SK-N-MC (cell line): Measurements from ENCODE around the gene CHN2.
A peak's percentile ranks its signal among the peaks of the same experiment; 100 is the strongest.

Experiments
- DNase-seq: peaks from one replicate; pipeline ENCODE4 v3.0.0-alpha.2; 2011; ENCODE audit warnings: low read depth, low spot score
- H3K27ac ChIP-seq: fragments of 200-600 bp; sonication (generic); 2 replicates; pipeline ENCODE4 v1.5.1; 2016; ENCODE audit warnings: mixed run types
- H3K36me3 ChIP-seq: fragments of 200-600 bp; sonication (generic); 2 replicates; pipeline ENCODE4 v1.6.1; 2017; ENCODE audit warnings: antibody characterized with exemption, low read length, mixed read lengths; ENCODE audit not compliant: insufficient read depth
- H3K4me3 ChIP-seq: fragments of 200-600 bp; sonication (generic); 2 replicates; pipeline ENCODE4 v1.5.1; 2016
- H3K9ac ChIP-seq: fragments of 200-600 bp; sonication (generic); 2 replicates; pipeline ENCODE4 v1.8.0; 2017; ENCODE audit warnings: mixed run types, mixed read lengths; ENCODE audit not compliant: insufficient read length
- H3K9me3 ChIP-seq: fragments of 200-600 bp; sonication (generic); 2 replicates; pipeline ENCODE4 v1.6.1; 2017; ENCODE audit warnings: low read depth, mild to moderate bottlenecking, antibody characterized with exemption, low read length, moderate library complexity, mixed read lengths
- EZH2 ChIP-seq: fragments of 200-600 bp; sonication (generic); IDR thresholded peaks from one replicate; pipeline ENCODE4 v1.6.1; 2017; ENCODE audit warnings: antibody characterized with exemption
- FOXP2 ChIP-seq: optimal IDR thresholded peaks from 2 replicates; pipeline ENCODE3; 2011; ENCODE audit warnings: mild to moderate bottlenecking, moderate library complexity; ENCODE audit not compliant: insufficient read depth; ENCODE audit errors: extremely low read length, control extremely low read depth
- POLR2AphosphoS5 ChIP-seq: IDR thresholded peaks from 2 replicates; pipeline ENCODE4 v1.6.1; 2012; ENCODE audit warnings: mild to moderate bottlenecking, low read depth, low read length, borderline replicate concordance

Gene CHN2

GRCh38 chr7:29194594-29195427 lies at the start of gene CHN2:
TSS of gene CHN2 (plus strand) at chr7:29194775.
- Histone ChIP-seq H3K9ac (peak within 1 kb of the TSS; percentile 72), H3K36me3 (no peaks in the 10 kb centered on the region), H3K9me3 (no peaks in the 10 kb centered on the region), H3K4me3 (peak within 1 kb of the TSS; percentile 89), H3K27ac (no peak within 1 kb of the TSS)
- TF ChIP-seq FOXP2 (no peak), POLR2AphosphoS5 (no peak; the same call in 1 of the 2 replicates), EZH2 (no peak)
- no peak for DNase-seq

- no peaks in the 10 kb centered on the region for H3K9me3 ChIP-seq
- DNase-seq: no peak
- peak overlapping the region; percentile 92 for H3K4me3 ChIP-seq
- no peak for TF ChIP-seq FOXP2
- no peak for TF ChIP-seq EZH2
- TF ChIP-seq POLR2AphosphoS5: no peak
- peaks cover 20% of the 10 kb centered on the region for H3K36me3 ChIP-seq
- peak overlapping the region; percentile 86 for H3K9ac ChIP-seq
- H3K27ac ChIP-seq: peak overlapping the region; percentile 44; the same call in 1 of the 2 replicates
Observed at GRCh38 chr7:29145553-29146056, 49.0 kb upstream of the CHN2 start.

DNA sequence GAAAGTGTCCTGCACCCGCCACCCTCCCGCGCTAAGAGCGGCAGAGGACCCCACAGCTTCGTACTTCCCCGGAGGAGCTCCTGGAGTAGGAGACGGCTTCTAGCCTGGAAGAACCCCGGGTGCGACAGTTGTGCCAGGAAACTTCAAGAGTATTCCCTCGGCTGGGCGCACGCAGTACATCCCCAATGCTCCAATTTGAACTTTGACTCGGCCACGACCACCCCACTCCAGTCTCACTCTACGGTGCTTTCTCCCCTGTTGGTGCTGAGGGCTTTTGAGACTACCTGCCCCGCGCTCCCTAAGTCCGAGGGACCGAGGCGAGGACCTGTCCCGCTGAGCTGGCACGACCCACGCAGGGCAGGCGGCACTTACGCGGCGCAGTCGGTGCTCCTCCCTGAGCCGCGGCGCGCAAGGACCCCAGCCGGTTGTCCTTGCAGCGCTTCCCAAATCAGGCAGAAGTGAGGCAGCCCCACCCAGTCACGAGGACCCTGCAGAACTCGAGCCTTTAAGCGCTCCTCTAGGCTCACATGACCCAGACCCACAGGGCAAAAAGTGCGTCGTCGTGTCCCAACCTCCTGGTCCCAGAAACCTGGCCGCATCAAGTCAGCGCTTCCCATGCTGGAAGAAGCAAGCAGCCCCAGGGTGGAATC lies 48.4 kb upstream of the CHN2 start, which contains the start of gene CPVL:
TSS of gene CPVL (minus strand) at position 481 of the 650 bp plus-strand sequence. CDS start 25,476 bp downstream, outside the sequence.
- Histone ChIP-seq H3K36me3 (peaks cover 24% of the 10 kb centered on the region), H3K4me3 (peak within 1 kb of the TSS; percentile 92), H3K9me3 (no peaks in the 10 kb centered on the region), H3K27ac (peak within 1 kb of the TSS; percentile 44), H3K9ac (peak within 1 kb of the TSS; percentile 86)
- no peak for DNase-seq
- TF ChIP-seq POLR2AphosphoS5 (peak; percentile 95), FOXP2 (no peak)

DNA sequence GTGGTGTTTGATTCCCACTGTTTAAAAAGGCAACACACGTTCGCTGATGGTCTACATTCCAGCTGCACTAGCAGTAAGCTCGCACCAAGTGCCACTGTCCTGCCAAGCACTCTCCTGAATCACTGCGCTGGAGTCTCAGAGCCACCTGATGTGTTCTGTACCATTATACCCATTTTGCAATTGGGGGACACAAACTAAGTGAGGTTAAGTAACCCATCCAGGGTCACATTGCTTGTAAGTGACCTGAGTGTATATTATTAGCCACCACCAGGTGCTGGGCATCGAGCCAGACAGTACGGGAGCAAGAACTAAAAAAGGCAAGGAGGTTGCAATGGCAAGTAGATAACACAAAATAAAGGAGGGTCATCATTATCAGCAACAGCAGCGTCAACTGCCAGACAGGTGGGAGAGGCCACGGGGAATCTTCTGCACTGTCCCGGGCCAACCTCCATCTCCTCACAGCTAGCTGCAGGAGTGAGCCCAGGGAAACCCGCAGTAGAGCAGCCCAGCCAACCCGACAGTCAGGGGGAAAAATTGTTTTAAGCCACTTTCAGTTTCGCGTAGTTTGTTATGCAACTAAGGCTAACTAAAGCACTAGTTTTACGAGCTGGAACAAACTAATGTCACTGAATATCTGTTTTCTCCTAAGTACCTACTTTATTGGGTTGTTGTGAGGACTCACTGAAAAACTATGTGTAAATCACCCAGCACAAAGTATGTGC lies 47.5 kb upstream of the CHN2 start:
- no peak for TF ChIP-seq POLR2AphosphoS5
- TF ChIP-seq FOXP2: no peak
- TF ChIP-seq EZH2: no peak
- no peaks in the 10 kb centered on the region for H3K9me3 ChIP-seq
- peaks cover 31% of the 10 kb centered on the region for H3K36me3 ChIP-seq
- peak overlapping the region; percentile 92 for H3K4me3 ChIP-seq
- no peak for DNase-seq
- H3K9ac ChIP-seq: peak overlapping the region; percentile 86
- H3K27ac ChIP-seq: peak overlapping the region; percentile 14; the same call in 1 of the 2 replicates

DNA sequence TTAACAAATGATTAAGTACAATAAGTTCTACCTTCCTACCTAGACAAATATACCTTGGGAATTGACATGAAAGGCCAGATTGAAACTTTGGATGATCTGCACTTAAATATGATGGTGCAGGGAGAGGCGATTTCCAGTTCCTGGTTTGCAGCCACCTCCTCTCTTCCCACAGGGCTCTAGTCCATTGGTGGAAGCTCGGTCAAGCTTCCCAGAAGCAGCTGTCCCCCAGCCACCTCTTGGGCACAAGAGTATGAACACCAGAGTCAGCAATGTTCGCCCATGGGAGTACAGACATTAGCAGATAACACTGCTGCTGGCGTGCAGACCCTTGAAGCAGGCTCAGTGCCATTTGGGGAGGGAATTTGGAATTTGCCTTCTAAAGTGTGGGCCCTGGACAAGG lies 46.8 kb upstream of the CHN2 start:
- TF ChIP-seq POLR2AphosphoS5: no peak
- TF ChIP-seq FOXP2: no peak
- no peak for TF ChIP-seq EZH2
- Histone ChIP-seq H3K9me3 (no peaks in the 10 kb centered on the region), H3K4me3 (no peak overlapping the region), H3K9ac (no peak overlapping the region), H3K27ac (no peak overlapping the region), H3K36me3 (peaks cover 38% of the 10 kb centered on the region)
- DNase-seq: no peak

- Histone ChIP-seq H3K4me3 (no peak overlapping the region), H3K9ac (no peak overlapping the region), H3K9me3 (no peaks in the 10 kb centered on the region), H3K27ac (no peak overlapping the region), H3K36me3 (peaks cover 42% of the 10 kb centered on the region)
- TF ChIP-seq EZH2: no peak
- TF ChIP-seq POLR2AphosphoS5: no peak
- no peak for TF ChIP-seq FOXP2
- DNase-seq: no peak
Observed at GRCh38 chr7:29149036-29149435, 45.5 kb upstream of the CHN2 start.

- H3K27ac ChIP-seq: no peak overlapping the region
- TF ChIP-seq FOXP2 (no peak), EZH2 (no peak), POLR2AphosphoS5 (no peak)
- no peak for DNase-seq
Observed at GRCh38 chr7:29150856-29151255, 43.7 kb upstream of the CHN2 start.

DNA sequence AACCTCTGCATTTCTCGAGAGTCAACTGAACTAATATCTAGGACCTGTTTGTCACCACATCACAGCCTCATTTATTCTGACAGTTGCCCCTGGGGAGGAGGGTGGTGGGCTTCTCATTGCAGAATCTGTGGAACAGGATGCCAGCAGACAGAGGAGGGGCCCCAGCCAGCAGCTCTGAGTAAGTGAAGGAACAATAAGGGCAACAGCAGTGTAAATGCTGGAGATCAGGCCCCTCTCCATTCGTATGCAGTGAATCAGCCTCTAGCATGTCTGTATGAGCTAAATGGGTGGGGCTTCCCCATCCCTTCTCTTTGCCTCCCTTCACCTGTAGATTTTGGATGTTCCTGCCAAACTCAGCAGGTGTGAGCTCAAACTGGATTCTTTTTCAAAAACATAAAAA lies 40.5 kb upstream of the CHN2 start:
- Histone ChIP-seq H3K9ac (no peak overlapping the region), H3K27ac (no peak overlapping the region), H3K9me3 (no peaks in the 10 kb centered on the region), H3K4me3 (no peak overlapping the region), H3K36me3 (peaks cover 35% of the 10 kb centered on the region)
- DNase-seq: no peak
- TF ChIP-seq EZH2: no peak
- no peak for TF ChIP-seq POLR2AphosphoS5
- TF ChIP-seq FOXP2: no peak

More at GRCh38 chr7:29150856-29151255, 43.7 kb upstream of the CHN2 start:
- H3K4me3 ChIP-seq: no peak overlapping the region
- H3K36me3 ChIP-seq: peaks cover 46% of the 10 kb centered on the region
- H3K9ac ChIP-seq: no peak overlapping the region
- H3K9me3 ChIP-seq: no peaks in the 10 kb centered on the region
